Activated CD4-positive, alpha-beta T cell treated with anti-CD3 and anti-CD28 coated beads, Interleukin-2, amount 10 ng/mL, durations not matched to agents 24 days and 14 days (primary cell): ENCODE results near the gene MED12L. TPM values are rescaled to one million over a fixed set of nuclear protein-coding genes. Genes with fewer than 3 reads are reported as not detected.
"Not testable (repeated sequence)": the region's sequence is repeated elsewhere in the genome, so short reads cannot be mapped to it uniquely, and the experiment has no call there.

Experiments used
- DNase-seq: peaks from one replicate; pipeline ENCODE4 v3.0.0; 2022
- H3K27ac Mint-ChIP-seq: one replicate; pipeline ENCODE4 v1.8.0; 2022; ENCODE audit warnings: mild to moderate bottlenecking, mixed read lengths
- H3K27me3 Mint-ChIP-seq: one replicate; pipeline ENCODE4 v1.8.0; 2022; ENCODE audit warnings: mixed read lengths
- H3K36me3 Mint-ChIP-seq: one replicate; pipeline ENCODE4 v1.8.0; 2022; ENCODE audit warnings: low read depth, mild to moderate bottlenecking, mixed read lengths
- H3K4me1 Mint-ChIP-seq: one replicate; pipeline ENCODE4 v1.8.0; 2021; ENCODE audit warnings: mixed read lengths
- H3K4me3 Mint-ChIP-seq: one replicate; pipeline ENCODE4 v1.8.0; 2022; ENCODE audit warnings: mild to moderate bottlenecking, moderate library complexity, mixed read lengths
- H3K9me3 Mint-ChIP-seq: one replicate; pipeline ENCODE4 v1.8.0; 2021; ENCODE audit warnings: mixed read lengths
- intact Hi-C: fragments of 100-400 bp; cut with micrococcal nuclease; formaldehyde crosslinking; loops from one replicate; pipeline ENCODE4 v1.15.1; 2023
- total RNA-seq: library from RNA; stranded (reverse); gene quantifications from 2 replicates; pipeline ENCODE4 v1.2.3, GENCODE V29; 2022

MED12L gene
- total RNA-seq, 1 donor from 2014 or later, result 4.9 TPM

DNA sequence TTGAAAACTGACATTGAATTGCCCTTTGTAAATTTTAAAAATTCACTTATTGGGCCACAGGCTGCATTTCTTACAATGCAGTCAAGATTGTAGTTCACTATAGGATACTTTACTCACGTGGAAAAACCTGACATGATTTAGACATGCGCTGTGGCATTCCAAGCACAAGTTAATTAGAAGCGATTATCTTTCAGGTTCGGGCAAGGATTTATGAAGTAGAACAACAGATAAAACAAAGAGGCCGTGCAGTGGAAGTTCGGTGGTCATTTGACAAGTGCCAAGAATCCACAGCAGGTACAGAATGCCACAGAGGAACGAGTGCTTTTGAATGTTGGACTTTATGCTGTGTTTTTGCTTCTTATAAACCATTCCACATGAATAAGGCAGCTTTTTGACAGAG is 79.8 kb downstream of the MED12L start:
- no peak for DNase-seq
- H3K9me3 Mint-ChIP-seq, result no peaks in the 10 kb centered on the region
- intact Hi-C loops, result loop anchor here (5.0 kb wide), 2 partner anchors 162 to 672 kb away; partner anchors contain the start of gene P2RY13
- H3K27me3 Mint-ChIP-seq, result peaks cover 9% of the 10 kb centered on the region
- H3K4me1 Mint-ChIP-seq, result peaks cover 14% of the 10 kb centered on the region
- H3K36me3 Mint-ChIP-seq, result no peaks in the 10 kb centered on the region
- H3K27ac Mint-ChIP-seq, result no peak overlapping the region
- H3K4me3 Mint-ChIP-seq, result no peak overlapping the region

DNA sequence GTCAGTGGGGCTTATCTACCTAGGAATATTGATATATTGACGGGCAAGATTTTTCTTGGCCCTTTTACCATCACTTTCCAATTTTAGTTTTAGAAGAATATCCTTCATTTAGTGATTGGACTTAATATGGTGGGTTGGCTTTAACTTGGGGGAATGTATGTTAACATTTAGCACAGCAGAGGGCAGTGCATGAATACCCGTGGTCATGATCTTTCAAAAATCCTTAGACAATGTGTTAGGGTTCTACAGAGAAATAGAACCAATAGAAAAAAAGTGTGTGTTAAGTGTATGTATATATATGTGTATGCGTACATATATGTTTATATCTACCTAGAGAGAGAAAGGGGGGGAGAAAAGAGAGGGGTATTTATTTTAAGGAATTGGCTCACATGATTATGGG is 80.7 kb downstream of the MED12L start:
- H3K27ac Mint-ChIP-seq, result no peak overlapping the region
- peaks cover 23% of the 10 kb centered on the region for H3K4me1 Mint-ChIP-seq
- peaks cover 3% of the 10 kb centered on the region for H3K27me3 Mint-ChIP-seq
- no peak overlapping the region for H3K4me3 Mint-ChIP-seq
- H3K9me3 Mint-ChIP-seq, result no peaks in the 10 kb centered on the region
- no peak for DNase-seq
- intact Hi-C loops, result loop anchor here (5.0 kb wide), 2 partner anchors 161 to 671 kb away; partner anchors contain the start of gene P2RY13
- no peaks in the 10 kb centered on the region for H3K36me3 Mint-ChIP-seq

DNA sequence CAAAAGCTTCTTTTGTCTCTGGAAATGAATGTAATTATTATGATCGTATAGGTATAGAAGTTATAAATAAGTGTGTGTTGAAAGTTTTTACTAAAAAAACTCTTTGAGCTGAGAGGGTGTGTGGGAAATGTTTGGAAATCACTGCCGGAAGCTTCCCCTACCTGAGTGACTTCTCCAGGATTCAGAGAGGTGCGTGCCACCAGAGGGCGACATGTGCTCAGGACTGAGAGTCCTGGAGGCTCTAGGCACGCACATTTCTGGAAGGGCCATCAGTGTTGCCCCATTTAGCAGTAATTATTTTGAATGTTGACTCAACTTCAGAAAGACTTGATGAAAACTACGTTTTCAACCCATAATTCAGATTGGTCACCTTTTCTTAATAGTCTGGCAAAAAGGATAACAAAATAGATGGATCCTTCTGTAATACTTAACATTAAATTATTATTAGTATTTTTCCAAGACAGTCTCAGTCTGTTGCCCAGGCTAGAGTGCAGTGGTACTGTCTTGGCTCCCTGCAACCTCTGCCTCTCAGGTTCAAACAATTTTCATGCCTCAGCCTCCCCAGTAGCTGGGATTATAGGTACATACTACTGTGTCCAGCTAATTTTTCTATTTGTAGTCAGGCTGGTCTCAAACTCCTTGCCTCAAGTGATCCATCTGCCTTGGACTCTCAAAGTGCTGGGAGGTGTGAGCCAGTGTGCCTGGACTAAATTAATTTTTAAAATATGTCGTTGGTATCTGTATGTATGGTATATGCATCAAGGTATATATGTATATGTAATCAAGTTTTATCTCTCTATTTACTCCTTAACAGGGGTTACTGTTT is 83.0 kb downstream of the MED12L start:
- no peaks in the 10 kb centered on the region for H3K9me3 Mint-ChIP-seq
- H3K4me3 Mint-ChIP-seq, result no peak overlapping the region
- intact Hi-C loops, result loop anchor here (1.0 to 5.0 kb wide), 4 partner anchors 59 to 669 kb away; partner anchors contain the start of gene P2RY13
- peaks cover 41% of the 10 kb centered on the region for H3K4me1 Mint-ChIP-seq
- no peak overlapping the region for H3K27ac Mint-ChIP-seq
- peaks cover 1% of the 10 kb centered on the region for H3K27me3 Mint-ChIP-seq
- peak; percentile 94 for DNase-seq
- no peaks in the 10 kb centered on the region for H3K36me3 Mint-ChIP-seq

DNA sequence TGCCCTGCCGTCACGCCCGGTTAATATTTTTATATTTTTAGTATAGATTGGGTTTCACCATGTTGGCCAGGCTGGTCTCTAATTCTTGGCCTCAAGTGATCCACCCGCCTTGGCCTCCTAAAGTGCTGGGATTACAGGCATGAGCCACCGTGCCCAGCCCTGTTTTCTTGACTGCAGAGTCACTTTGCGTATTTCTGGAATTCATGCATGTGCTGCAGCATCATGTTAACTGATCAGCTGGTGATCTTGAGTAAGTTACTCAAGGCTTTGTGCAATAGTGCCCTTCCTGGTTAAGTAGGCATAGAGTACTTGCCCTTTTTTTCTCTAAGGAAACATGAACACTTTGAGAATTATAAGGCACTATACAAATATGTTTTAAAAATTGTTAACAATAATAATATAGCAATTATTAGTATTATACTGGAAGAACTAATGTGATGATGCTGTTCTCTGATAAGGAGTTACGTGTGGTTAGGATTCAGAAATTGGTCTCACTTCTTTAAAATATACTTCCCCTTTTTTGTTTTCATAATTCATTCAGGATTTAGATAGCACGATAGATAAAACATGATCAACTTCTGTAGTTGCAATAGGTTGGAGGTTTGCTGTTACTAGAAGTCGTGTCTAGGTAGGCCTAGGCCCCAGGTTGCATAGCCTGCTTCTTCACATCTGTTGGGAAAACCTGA is 83.9 kb downstream of the MED12L start:
- peaks cover 2% of the 10 kb centered on the region for H3K36me3 Mint-ChIP-seq
- no peak for DNase-seq
- intact Hi-C loops, result loop anchor here (5.0 kb wide), 2 partner anchors 158 to 668 kb away; partner anchors contain the start of gene P2RY13
- peaks cover 48% of the 10 kb centered on the region for H3K4me1 Mint-ChIP-seq
- H3K9me3 Mint-ChIP-seq, result peaks cover 3% of the 10 kb centered on the region
- H3K27ac Mint-ChIP-seq, result peak overlapping the region; percentile 92
- peaks cover 1% of the 10 kb centered on the region for H3K27me3 Mint-ChIP-seq
- peak overlapping the region; percentile 44 for H3K4me3 Mint-ChIP-seq

DNA sequence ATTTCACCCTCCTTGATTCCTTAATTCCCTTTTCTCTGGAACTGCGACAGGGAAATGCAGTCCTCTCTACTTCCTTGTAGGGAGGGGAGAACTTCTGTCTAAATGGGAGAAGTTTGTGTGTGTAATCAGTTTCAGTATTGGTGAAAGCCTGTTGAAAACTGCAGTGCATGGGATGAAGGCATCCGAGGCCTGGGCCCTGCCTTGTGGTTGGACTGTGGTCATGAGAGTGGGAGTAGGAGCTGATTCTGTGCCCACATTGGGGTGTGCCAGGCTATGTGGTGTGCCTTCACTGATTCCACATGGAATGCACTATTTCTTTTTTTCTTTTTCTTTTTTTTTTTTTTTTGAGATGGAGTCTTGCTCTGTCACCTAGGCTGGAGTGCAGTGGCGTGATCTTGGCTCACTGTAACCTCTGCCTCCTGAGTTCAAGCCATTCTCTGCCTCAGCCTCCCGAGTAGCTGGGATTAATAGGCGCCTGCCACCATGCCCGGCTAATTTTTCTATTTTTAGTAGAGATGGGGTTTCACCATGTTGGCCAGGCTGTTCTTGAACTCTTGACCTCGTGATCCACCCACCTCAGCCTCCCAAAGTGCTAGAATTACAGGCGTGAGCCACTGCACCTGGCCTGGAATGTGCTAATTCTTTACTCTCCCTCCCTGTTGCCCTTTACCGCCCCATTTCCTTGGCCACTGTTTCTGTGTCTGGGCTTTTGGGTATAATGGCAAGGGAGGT is 84.7 kb downstream of the MED12L start:
- peak overlapping the region; percentile 74 for H3K4me3 Mint-ChIP-seq
- DNase-seq, result peak; percentile 80
- peaks cover 48% of the 10 kb centered on the region for H3K4me1 Mint-ChIP-seq
- H3K36me3 Mint-ChIP-seq, H3K27me3 Mint-ChIP-seq, H3K9me3 Mint-ChIP-seq: not testable (repeated sequence)
- intact Hi-C loops, result loop anchor here (1.0 to 5.0 kb wide), 4 partner anchors 19 to 667 kb away; partner anchors contain the start of gene P2RY13
- peak overlapping the region; percentile 92 for H3K27ac Mint-ChIP-seq

DNA sequence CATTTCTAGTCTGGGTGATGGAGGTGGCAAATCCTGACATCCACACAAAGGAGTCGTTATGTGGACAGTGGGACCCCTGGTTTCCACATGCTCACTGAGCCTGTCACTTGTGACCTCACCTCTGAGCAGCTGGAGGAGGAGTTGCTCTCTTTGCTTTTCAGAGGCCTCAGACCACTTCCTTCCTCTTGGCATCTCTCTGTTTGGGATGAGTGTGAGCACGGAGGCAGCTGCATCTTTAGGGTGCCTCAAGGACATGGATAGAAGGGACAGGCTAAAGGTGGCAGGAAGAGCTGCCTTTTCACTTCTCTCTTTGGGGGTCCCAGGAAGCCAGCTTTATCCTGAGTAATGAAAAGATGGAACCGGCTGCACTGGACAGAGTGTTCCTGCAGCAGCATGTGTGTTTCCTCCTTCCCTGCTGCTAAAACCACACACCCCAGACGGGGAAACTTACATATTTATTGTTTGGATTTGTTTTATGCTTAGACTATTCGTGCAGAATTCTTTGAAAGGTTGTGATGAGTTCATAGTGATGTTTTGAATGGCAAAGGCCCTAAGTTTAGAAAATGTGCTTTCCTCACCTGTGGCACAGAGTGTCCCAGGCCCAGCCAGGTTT is 85.8 kb downstream of the MED12L start:
- peaks cover under 1% of the 10 kb centered on the region for H3K27me3 Mint-ChIP-seq
- H3K27ac Mint-ChIP-seq, result peak overlapping the region; percentile 92
- peaks cover 47% of the 10 kb centered on the region for H3K4me1 Mint-ChIP-seq
- intact Hi-C loops, result loop anchor here (1.0 to 2.0 kb wide), 3 partner anchors 18 to 39 kb away; no protein-coding TSS in a partner anchor
- peaks cover 2% of the 10 kb centered on the region for H3K36me3 Mint-ChIP-seq
- peak; percentile 86 for DNase-seq
- peaks cover 3% of the 10 kb centered on the region for H3K9me3 Mint-ChIP-seq
- peak overlapping the region; percentile 74 for H3K4me3 Mint-ChIP-seq

DNA sequence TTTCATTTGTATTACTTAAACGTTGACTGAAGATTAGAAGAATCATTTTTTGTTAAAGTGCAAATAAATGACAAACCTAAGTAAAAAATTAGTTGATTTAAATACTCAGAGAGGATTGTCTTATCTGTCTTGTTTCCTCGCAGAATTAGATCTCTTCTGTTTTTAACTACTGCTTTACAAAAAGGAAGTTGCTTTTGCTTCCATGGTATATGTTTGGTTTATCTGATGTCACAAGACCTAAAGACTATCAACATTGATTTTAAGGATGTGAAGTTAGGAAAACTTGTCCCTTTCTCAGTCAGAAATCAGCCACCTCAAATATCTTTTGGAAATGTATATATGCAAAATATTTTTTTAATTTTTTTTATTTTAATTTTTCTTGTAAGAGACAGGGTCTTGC is 88.9 kb downstream of the MED12L start:
- intact Hi-C loops, result no loop called here
- H3K4me3 Mint-ChIP-seq, result no peak overlapping the region
- peaks cover 2% of the 10 kb centered on the region for H3K36me3 Mint-ChIP-seq
- no peaks in the 10 kb centered on the region for H3K27me3 Mint-ChIP-seq
- peaks cover 41% of the 10 kb centered on the region for H3K4me1 Mint-ChIP-seq
- H3K9me3 Mint-ChIP-seq, result peaks cover 3% of the 10 kb centered on the region
- DNase-seq, result no peak
- no peak overlapping the region for H3K27ac Mint-ChIP-seq

DNA sequence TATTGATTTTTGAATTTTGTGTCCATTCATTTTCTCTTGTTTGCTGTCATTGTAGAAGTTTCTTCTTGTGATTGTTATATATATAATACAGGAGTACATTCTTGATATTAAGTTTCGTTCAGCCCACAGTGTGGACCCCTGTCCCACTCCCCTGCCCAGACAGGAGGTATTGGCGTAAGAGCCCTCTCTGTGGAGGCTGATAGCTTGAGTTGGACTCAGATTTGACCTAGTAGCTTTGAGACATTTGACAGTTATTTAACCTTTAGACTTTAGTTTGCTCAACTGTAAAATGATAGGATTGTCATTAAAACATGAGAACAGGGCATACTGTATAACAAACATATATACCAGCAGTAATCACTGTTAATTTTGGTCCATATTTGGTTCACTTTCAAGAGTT is 90.5 kb downstream of the MED12L start:
- Mint-ChIP-seq H3K4me3 (no peak overlapping the region), H3K4me1 (peaks cover 34% of the 10 kb centered on the region), H3K9me3 (peaks cover 3% of the 10 kb centered on the region), H3K27ac (no peak overlapping the region), H3K27me3 (no peaks in the 10 kb centered on the region), H3K36me3 (peaks cover 4% of the 10 kb centered on the region)
- no peak for DNase-seq
- intact Hi-C loops, result no loop called here

DNA sequence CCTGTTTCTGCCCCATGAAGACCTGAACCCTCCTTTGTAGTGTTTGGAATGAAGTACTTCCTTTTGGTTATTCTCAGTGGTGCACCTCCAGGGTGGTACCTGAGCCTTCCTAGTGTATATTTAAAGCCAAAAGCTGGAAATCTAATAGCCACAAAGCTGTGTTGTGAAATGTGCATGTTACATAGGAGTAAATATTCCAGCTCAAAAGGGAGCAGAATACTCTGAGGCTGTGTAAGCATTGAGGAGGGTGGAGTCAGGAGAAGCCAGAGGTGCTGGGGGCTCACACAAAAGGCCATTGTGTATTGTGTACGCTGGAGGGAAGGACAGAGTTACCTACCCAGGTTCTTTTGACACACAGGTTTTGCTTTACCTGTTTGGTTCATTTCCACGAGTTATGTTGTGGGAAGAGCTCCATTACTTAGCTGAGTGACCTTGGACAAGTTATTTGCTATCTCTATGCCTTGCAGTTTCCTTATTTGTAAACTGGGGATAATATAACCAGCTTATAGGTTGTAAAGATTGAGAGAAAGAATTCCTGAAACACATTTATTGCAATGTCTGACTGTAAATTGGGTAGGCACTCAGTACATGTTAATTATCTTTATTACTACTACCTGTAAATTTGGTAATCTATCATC is 92.9 kb downstream of the MED12L start:
- H3K4me1 Mint-ChIP-seq, result peaks cover 25% of the 10 kb centered on the region
- peaks cover 3% of the 10 kb centered on the region for H3K9me3 Mint-ChIP-seq
- peaks cover 4% of the 10 kb centered on the region for H3K36me3 Mint-ChIP-seq
- no peaks in the 10 kb centered on the region for H3K27me3 Mint-ChIP-seq
- H3K4me3 Mint-ChIP-seq, result no peak overlapping the region
- DNase-seq, result no peak
- intact Hi-C loops, result no loop called here
- H3K27ac Mint-ChIP-seq, result no peak overlapping the region

DNA sequence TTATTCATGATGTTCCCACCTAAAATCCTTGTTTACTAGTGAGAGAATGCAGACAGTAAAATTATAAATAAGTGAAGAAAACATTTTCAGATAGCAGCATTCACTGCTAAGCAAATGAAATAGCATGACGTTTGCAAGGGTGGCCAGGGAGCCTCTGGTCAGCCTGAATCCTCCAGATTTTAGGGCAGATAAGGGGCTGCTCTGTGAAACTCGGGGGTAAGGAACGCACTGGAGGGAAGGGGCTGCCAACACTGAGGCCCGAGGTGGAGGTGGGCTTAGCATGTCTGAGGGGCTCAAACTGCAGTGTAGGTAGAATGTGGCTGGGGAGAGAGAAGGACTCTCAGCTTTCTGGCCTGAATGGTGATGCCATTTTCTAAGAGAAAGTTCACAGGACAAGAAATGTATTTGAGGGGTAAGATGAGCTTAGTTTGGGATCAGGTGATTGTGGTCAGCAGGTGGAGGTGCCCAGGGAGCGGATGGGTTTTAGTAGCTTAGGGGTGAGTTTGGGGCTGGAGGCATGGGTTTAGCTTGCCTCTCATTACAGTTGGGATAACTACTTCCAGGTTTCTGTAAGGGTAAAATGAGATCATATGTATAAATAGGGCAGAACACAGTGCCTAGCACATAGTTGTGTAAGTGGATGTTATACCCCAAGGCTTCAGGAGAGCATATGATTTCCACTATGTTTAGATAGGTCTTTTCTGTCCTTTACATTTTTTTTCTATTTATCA is 97.0 kb downstream of the MED12L start:
- H3K36me3 Mint-ChIP-seq, result peaks cover 2% of the 10 kb centered on the region

DNA sequence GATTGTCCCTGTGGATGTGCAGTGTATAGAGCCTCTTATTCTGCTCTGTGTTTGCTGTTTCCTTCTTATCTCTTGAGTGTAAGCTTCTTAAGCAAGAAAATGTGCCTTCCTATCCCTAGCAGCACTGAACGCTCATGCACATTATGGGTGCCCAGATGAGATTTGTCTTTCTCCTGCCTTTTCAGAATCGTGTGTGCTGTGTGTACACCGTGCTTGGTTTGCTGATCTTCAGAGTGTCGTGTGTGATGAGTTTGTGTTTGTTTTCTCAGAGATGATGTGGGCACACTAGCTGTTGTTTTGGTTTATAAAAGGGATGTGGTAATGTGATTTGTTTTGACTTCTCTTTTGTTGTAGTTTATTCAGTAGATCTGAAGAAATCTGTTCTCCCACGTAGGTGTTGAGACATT is 97.8 kb downstream of the MED12L start:
- Mint-ChIP-seq H3K4me1 (peaks cover 46% of the 10 kb centered on the region), H3K27me3 (no peaks in the 10 kb centered on the region), H3K4me3 (peak overlapping the region; percentile 74), H3K9me3 (no peaks in the 10 kb centered on the region), H3K36me3 (peaks cover 2% of the 10 kb centered on the region), H3K27ac (peak overlapping the region; percentile 85)
- peak; percentile 83 for DNase-seq
- intact Hi-C loops, result loop anchor here (1.0 kb wide), 1 partner anchor 9 kb away; no protein-coding TSS in a partner anchor

More for the DNA sequence above, 97.0 kb downstream of the MED12L start:
- H3K4me3 Mint-ChIP-seq, result peak overlapping the region; percentile 39
- H3K4me1 Mint-ChIP-seq, result peaks cover 43% of the 10 kb centered on the region
- intact Hi-C loops, result loop anchor here (1.0 kb wide), 1 partner anchor 10 kb away; no protein-coding TSS in a partner anchor
- DNase-seq, result no peak
- H3K27me3 Mint-ChIP-seq, result no peaks in the 10 kb centered on the region
- peak overlapping the region; percentile 85 for H3K27ac Mint-ChIP-seq
- no peaks in the 10 kb centered on the region for H3K9me3 Mint-ChIP-seq

DNA sequence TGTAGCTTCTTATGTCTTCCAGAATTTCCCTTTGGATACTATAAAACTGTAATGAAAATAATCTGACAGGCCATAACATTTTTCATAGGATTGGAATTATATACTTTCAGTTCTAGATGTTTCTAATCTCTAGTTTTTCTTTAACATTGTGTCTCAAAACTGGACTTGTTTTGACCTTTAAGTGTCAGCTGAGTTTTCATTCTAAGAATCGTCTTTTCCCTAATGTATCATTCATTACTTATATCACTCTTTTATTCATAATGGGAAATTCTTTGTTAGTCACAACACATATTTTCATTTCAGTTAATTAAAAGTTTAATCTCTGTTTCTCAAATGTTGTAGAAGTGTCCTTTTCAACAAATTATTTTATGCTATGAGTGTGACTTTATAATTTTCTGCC is 105.6 kb downstream of the MED12L start:
- intact Hi-C loops, result loop anchor here (1.0 to 2.0 kb wide), 3 partner anchors 8 to 36 kb away; partner anchors contain the start of gene GPR171
- H3K27me3 Mint-ChIP-seq, result no peaks in the 10 kb centered on the region
- H3K36me3 Mint-ChIP-seq, result peaks cover 38% of the 10 kb centered on the region
- H3K9me3 Mint-ChIP-seq, result peaks cover 17% of the 10 kb centered on the region
- H3K27ac Mint-ChIP-seq, result peak overlapping the region; percentile 89
- H3K4me1 Mint-ChIP-seq, result peaks cover 42% of the 10 kb centered on the region
- H3K4me3 Mint-ChIP-seq, result peak overlapping the region; percentile 63
- DNase-seq, result no peak
